ENCODE data around the gene BCL11A. TPM values are rescaled to one million over a fixed set of nuclear protein-coding genes. Genes with fewer than 3 reads are reported as not detected.

BCL11A gene
- polyA plus RNA-seq, 3 donors from 2014 or later = 0.14 to 0.69 (median 0.29) TPM

Other genes with a start within 250 kb of the BCL11A start
- gene PAPOLG, start 202.6 kb upstream of the BCL11A start, polyA plus RNA-seq = 10 to 100 TPM in 1 of 3 donors, 1 to 10 TPM in 2; 5.1 to 19.5 (median 8.9) TPM